Naive B cell (primary cell): ENCODE results near the gene PRR29. TPM values are rescaled to one million over a fixed set of nuclear protein-coding genes. Genes with fewer than 3 reads are reported as not detected.
"Not testable (repeated sequence)": the region's sequence is repeated elsewhere in the genome, so short reads cannot be mapped to it uniquely, and the experiment has no call there.

Experiments used
- ATAC-seq, 2 donors: fragments of 150-1000 bp; cut with Tn5 transposase; 2 replicates each; pipeline ENCODE4 v1.10.0; 2021; ENCODE audit warnings: low read depth in 2 of 2, mild to moderate bottlenecking in 2 of 2, moderate library complexity in 2 of 2
- DNase-seq: peaks from one replicate; pipeline ENCODE4 v3.0.0; 2022
- H3K27ac Mint-ChIP-seq, 6 donors: one replicate each; pipeline ENCODE4 v1.8.0; 2020 to 2022; ENCODE audit warnings: mild to moderate bottlenecking in 6 of 6, mixed read lengths in 6 of 6, moderate library complexity in 5 of 6, inconsistent platforms in 2 of 6
- H3K27me3 Mint-ChIP-seq, 3 donors: one replicate each; pipeline ENCODE4 v1.8.0; 2021 to 2022; ENCODE audit warnings: mixed read lengths in 3 of 3, mild to moderate bottlenecking in 1 of 3
- H3K36me3 Mint-ChIP-seq, 2 donors: one replicate each; pipeline ENCODE4 v1.8.0; 2020 to 2022; ENCODE audit warnings: mixed read lengths in 2 of 2, inconsistent platforms in 1 of 2, mild to moderate bottlenecking in 1 of 2
- H3K4me1 Mint-ChIP-seq, 3 donors: one replicate each; pipeline ENCODE4 v1.8.0; 2020 to 2022; ENCODE audit warnings: mixed read lengths in 3 of 3, inconsistent platforms in 1 of 3, mild to moderate bottlenecking in 1 of 3, moderate library complexity in 1 of 3
- H3K4me3 Mint-ChIP-seq, 8 donors: one replicate each; pipeline ENCODE4 v1.8.0; 2020 to 2022; ENCODE audit warnings: mild to moderate bottlenecking in 8 of 8, mixed read lengths in 8 of 8, moderate library complexity in 8 of 8, inconsistent platforms in 2 of 8
- H3K9me3 Mint-ChIP-seq, 7 donors: one replicate each; pipeline ENCODE4 v1.8.0; 2020 to 2022; ENCODE audit warnings: mixed read lengths in 7 of 7, mild to moderate bottlenecking in 5 of 7, inconsistent platforms in 2 of 7, moderate library complexity in 1 of 7
- polyA plus RNA-seq, 6 donors: library from polyadenylated mRNA; unstranded; fragments of 300-500 nt; fragmentation: Illumina TruSeq; gene quantifications; one replicate each; pipeline ENCODE4 v1.2.3, GENCODE V29; 2021; ENCODE audit warnings: low read depth in 6 of 6

Gene PRR29
- polyA plus RNA-seq, 6 donors from 2014 or later, result 3.5 to 6.8 (median 5.8) TPM

- Mint-ChIP-seq H3K27ac (peak overlapping the region; percentile 65 to 99 (median 92)), H3K4me1 (peaks cover 55 to 90% (median 76%) of the 10 kb centered on the region in 3 donors), H3K9me3 (peaks cover 0 to 2% (median 0%) of the 10 kb centered on the region in 7 donors), H3K4me3 (peak overlapping the region; percentile 80 to 98 (median 88)), H3K36me3 (peaks cover 0 to 5% of the 10 kb centered on the region in 2 donors), H3K27me3 (no peaks in the 10 kb centered on the region)
- no peak for DNase-seq
- no peak for ATAC-seq
Measured at GRCh38 chr17:64016974-64017373, 18.8 kb downstream of the PRR29 start.

GRCh38 chr17:64017381-64017980 is 19.3 kb downstream of the PRR29 start:
- H3K4me1 Mint-ChIP-seq, result peaks cover 59 to 90% (median 78%) of the 10 kb centered on the region in 3 donors
- H3K27me3 Mint-ChIP-seq, result no peaks in the 10 kb centered on the region
- H3K27ac Mint-ChIP-seq, result peak overlapping the region; percentile 92 to 100 (median 100)
- peaks cover 0 to 5% of the 10 kb centered on the region in 2 donors for H3K36me3 Mint-ChIP-seq
- peak overlapping the region; percentile 88 to 100 (median 94) for H3K4me3 Mint-ChIP-seq
- H3K9me3 Mint-ChIP-seq, result peaks cover 0 to 2% (median 0%) of the 10 kb centered on the region in 7 donors
- no peak for ATAC-seq
- DNase-seq, result no peak

- Mint-ChIP-seq H3K27ac (peak overlapping the region; percentile 99 to 100 (median 100)), H3K4me1 (peaks cover 50 to 88% (median 70%) of the 10 kb centered on the region in 3 donors), H3K4me3 (peak overlapping the region; percentile 91 to 100 (median 97))
- H3K9me3 Mint-ChIP-seq, H3K36me3 Mint-ChIP-seq, DNase-seq, H3K27me3 Mint-ChIP-seq: not testable (repeated sequence)
- peak in 1 of 2 donors; percentile 2 for ATAC-seq
Measured at GRCh38 chr17:64019551-64019961, 21.4 kb downstream of the PRR29 start.

GRCh38 chr17:64020056-64020766 is 22.1 kb downstream of the PRR29 start, which contains the start of gene ICAM2:
TSS of gene ICAM2 (minus strand) at chr17:64020633. CDS start at chr17:64006691, 13,942 bp downstream.
- ATAC-seq, result peak; percentile 77 to 78
- H3K9me3 Mint-ChIP-seq, result peaks cover 0 to 2% (median 0%) of the 10 kb centered on the region in 7 donors
- peaks cover 0 to 5% of the 10 kb centered on the region in 2 donors for H3K36me3 Mint-ChIP-seq

DNA sequence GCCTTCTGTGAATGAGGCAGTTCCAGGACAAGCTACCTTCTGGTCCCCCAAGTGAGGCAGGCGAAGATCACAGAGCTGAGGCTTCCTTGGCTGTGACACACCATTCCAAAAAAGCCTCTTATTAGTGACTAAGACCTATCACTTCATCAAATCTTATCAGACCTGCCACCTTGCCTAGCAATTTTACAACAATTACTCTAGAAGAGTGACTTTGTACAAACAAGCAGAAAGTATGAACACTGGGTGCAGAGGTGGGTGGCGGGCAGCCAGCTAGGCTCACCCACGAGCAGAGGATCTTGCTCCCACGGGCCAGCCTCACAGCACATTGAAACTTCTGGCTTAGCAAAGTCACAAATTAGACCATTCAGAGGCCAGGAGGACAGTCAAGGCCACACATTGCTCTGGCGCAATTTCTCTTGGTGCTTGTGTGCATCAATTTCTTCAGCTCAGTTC is 24.5 kb downstream of the PRR29 start:
- no peak for ATAC-seq
- Mint-ChIP-seq H3K36me3 (peaks cover 0 to 2% of the 10 kb centered on the region in 2 donors), H3K9me3 (peaks cover 0 to 2% (median 0%) of the 10 kb centered on the region in 7 donors), H3K27me3 (no peaks in the 10 kb centered on the region), H3K27ac (peak overlapping the region; percentile 95 to 100 (median 100)), H3K4me1 (peaks cover 41 to 73% (median 53%) of the 10 kb centered on the region in 3 donors), H3K4me3 (peak overlapping the region in 6 of 8 donors; percentile 16 to 95 (median 58))
- DNase-seq, result no peak

More at GRCh38 chr17:64020056-64020766, 22.1 kb downstream of the PRR29 start, which contains the start of gene ICAM2:
- peak; percentile 94 for DNase-seq
- Mint-ChIP-seq H3K4me1 (peaks cover 49 to 85% (median 65%) of the 10 kb centered on the region in 3 donors), H3K27me3 (no peaks in the 10 kb centered on the region), H3K27ac (peak within 1 kb of the TSS; percentile 99 to 100 (median 100)), H3K4me3 (peak within 1 kb of the TSS; percentile 91 to 100 (median 97))

GRCh38 chr17:64024215-64024654 is 26.1 kb downstream of the PRR29 start:
- H3K36me3 Mint-ChIP-seq, result no peaks in the 10 kb centered on the region
- ATAC-seq (no peak), DNase-seq (no peak)
- H3K4me3 Mint-ChIP-seq, result no peak overlapping the region
- peaks cover 34 to 59% (median 42%) of the 10 kb centered on the region in 3 donors for H3K4me1 Mint-ChIP-seq
- H3K27ac Mint-ChIP-seq, result peak overlapping the region; percentile 72 to 99 (median 94)
- H3K9me3 Mint-ChIP-seq, result peaks cover 0 to 2% (median 0%) of the 10 kb centered on the region in 7 donors
- H3K27me3 Mint-ChIP-seq, result no peaks in the 10 kb centered on the region

DNA sequence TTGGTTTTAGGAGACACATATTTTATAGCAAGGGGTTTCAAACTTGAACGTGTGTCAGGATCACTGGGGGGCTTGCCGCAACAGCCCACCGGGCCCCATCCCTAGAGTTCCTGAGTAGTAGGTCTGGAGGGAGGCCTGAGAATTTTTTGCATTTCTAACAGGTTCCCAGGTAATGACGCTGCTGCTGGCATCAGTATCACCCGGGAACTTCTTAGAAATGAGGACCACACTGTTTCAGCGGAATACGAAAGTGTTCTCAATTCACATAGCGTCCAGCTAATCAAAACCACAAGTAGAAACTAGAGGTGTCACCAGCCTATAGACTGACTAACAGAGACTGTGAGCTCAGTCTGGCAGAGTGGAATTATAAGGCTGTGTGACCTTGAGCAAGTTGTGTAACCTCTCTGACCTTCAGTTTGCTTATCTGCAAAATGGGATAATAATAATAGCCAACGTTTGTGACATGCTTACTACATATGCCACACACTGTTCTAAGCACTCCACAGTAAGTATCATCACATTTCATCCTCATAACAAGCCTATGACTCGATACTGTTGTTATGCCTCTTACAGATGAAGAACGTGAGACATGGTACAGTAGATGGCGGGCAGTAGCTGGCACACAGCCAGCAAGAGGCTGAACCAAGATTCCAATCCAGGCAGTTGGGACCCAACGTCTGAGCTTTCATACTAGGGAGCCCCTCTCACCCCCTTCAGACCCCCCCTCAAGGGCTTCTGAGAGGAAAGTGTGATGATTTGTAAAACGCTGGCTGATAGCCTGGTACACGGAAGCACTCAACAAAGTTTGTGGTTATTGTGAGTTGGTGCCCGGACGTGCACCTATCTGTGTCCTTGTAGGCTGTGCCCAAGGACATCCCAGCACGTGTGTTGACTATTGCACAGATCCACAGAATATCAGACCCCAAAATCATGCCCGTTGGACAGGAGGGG is 26.9 kb downstream of the PRR29 start:
- peaks cover 32 to 51% (median 39%) of the 10 kb centered on the region in 3 donors for H3K4me1 Mint-ChIP-seq
- peak overlapping the region; percentile 72 to 99 (median 89) for H3K27ac Mint-ChIP-seq
- H3K4me3 Mint-ChIP-seq, result peak overlapping the region in 6 of 8 donors; percentile 18 to 92 (median 80)
- H3K36me3 Mint-ChIP-seq, result no peaks in the 10 kb centered on the region
- peak; percentile 2 to 6 for ATAC-seq
- peaks cover 0 to 2% (median 0%) of the 10 kb centered on the region in 7 donors for H3K9me3 Mint-ChIP-seq
- H3K27me3 Mint-ChIP-seq, result no peaks in the 10 kb centered on the region
- DNase-seq, result no peak

GRCh38 chr17:64025732-64026294 is 27.7 kb downstream of the PRR29 start:
- peak overlapping the region; percentile 72 to 99 (median 89) for H3K27ac Mint-ChIP-seq
- peak overlapping the region; percentile 18 to 92 (median 80) for H3K4me3 Mint-ChIP-seq
- DNase-seq, result peak; percentile 90
- peak; percentile 86 to 87 for ATAC-seq
- H3K4me1 Mint-ChIP-seq, result peaks cover 30 to 46% (median 33%) of the 10 kb centered on the region in 3 donors
- no peaks in the 10 kb centered on the region for H3K27me3 Mint-ChIP-seq
- H3K36me3 Mint-ChIP-seq, result no peaks in the 10 kb centered on the region
- peaks cover 0 to 2% (median 0%) of the 10 kb centered on the region in 7 donors for H3K9me3 Mint-ChIP-seq

DNA sequence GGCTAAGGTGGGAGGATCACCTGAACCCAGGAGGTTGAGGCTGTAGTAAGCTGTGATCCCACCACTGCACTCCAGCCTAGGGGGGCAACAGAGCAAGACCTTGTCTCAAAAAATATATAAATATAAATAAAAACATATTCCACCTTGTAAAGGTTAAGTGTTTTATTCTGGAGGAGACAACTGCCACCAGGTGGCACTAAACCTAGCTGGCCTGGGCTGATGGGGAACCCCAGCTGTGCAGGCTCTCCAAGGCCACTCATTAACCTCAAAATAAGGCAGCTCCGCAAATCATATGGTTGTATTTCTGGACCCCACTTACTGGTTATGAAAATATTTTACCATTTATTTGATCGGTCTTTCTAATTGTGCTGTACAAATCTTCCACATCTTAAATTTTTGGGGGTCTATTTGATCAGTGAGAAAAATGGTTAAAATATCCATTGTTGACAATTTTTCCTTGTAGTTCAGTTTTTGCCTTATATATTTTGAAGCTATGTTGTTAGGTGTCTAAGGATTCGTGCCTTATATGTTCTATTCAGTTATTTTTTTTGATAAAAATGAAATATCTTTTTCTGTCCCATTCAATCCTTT is 30.8 kb downstream of the PRR29 start:
- Mint-ChIP-seq H3K9me3 (no peaks in the 10 kb centered on the region), H3K4me3 (no peak overlapping the region), H3K27me3 (no peaks in the 10 kb centered on the region), H3K36me3 (no peaks in the 10 kb centered on the region), H3K27ac (no peak overlapping the region), H3K4me1 (peaks cover 11 to 19% (median 18%) of the 10 kb centered on the region in 3 donors)
- DNase-seq, result peak; percentile 64
- peak; percentile 38 to 44 for ATAC-seq

- Mint-ChIP-seq H3K36me3 (no peaks in the 10 kb centered on the region), H3K4me3 (no peak overlapping the region), H3K9me3 (no peaks in the 10 kb centered on the region), H3K27me3 (no peaks in the 10 kb centered on the region), H3K4me1 (no peaks in the 10 kb centered on the region), H3K27ac (no peak overlapping the region)
- no peak for DNase-seq
- ATAC-seq, result no peak
Measured at GRCh38 chr17:64032081-64032480, 33.9 kb downstream of the PRR29 start.

DNA sequence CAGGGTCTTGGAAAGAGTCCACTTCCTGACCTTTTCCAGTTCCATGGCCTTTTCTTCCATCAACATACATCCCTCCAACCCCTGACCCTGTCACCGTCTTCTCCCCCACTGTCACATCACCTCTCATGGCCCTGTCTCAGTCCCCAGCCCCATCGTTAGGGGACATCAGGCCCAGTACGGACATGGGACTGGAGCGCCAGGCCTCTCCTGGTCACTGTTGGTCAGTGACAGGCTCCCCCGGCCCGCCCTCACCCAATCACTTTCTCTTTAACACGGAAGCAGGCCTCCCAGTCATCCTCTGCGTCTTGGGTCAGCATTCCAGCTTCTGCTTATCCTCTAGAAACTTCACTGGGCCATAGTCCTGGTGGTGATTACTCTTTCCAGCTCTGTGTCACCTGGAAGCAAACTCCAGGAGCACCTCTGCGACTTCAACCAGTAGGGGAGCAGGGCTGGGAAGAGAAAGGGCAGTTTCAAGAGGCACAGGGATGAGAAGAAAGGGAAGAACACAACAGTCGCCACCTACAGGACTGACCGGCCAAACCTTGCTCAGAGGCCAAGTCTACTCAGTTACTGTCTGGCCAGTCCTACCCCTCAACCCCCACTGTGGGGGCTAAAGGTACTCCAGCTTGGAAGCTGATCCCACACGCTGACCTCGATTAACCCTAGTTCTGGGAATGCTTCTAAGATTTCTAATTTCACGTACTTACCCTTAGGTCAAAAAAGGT is 38.2 kb downstream of the PRR29 start:
- peak overlapping the region in 1 of 8 donors; percentile 37 for H3K4me3 Mint-ChIP-seq
- DNase-seq (no peak), ATAC-seq (no peak)
- no peaks in the 10 kb centered on the region for H3K27me3 Mint-ChIP-seq
- no peaks in the 10 kb centered on the region for H3K9me3 Mint-ChIP-seq
- H3K27ac Mint-ChIP-seq, result no peak overlapping the region
- no peaks in the 10 kb centered on the region for H3K36me3 Mint-ChIP-seq
- no peaks in the 10 kb centered on the region for H3K4me1 Mint-ChIP-seq
